HG03135 (cell line): ENCODE data around the gene RPS8.
"Not testable (repeated sequence)": the region's sequence is repeated elsewhere in the genome, so short reads cannot be mapped to it uniquely, and the experiment has no call there.

Experiments used
- ATAC-seq: cut with Tn5 transposase; IDR thresholded peaks from one replicate; pipeline ENCODE4 v1.9.1; 2021; ENCODE audit warnings: mild to moderate bottlenecking, moderate library complexity; ENCODE audit not compliant: unreplicated experiment

The RPS8 gene

DNA sequence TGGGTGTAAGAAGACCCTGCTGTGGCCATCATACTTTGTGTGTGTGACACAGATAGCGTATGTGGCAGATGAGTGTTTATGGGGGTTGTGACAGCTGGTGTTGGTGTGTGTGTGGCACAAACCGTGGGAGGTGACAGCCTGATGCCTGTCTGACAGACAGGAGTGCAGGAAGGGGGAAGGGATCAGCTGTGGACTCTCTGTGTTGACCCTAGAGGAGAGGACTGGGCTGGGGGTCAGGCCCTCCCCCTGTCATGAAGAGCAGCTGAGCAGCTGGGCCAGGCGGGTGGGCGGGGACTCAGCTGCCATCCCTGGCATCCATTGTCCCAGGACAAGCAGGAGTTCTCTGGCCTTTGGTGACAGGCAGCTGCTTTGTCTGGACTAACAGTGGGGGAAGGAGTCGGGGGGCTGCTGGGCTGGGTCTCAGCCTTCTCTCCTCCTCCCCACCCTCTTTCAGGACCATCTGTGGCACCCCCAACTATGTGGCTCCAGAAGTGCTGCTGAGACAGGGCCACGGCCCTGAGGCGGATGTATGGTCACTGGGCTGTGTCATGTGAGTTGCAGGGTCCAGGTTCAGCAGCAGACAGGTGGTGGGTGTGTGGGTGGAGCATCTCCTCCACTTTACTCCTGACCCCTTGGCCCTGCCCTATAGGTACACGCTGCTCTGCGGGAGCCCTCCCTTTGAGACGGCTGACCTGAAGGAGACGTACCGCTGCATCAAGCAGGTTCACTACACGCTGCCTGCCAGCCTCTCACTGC lies 27.1 kb downstream of the RPS8 start:
- no peak for ATAC-seq

DNA sequence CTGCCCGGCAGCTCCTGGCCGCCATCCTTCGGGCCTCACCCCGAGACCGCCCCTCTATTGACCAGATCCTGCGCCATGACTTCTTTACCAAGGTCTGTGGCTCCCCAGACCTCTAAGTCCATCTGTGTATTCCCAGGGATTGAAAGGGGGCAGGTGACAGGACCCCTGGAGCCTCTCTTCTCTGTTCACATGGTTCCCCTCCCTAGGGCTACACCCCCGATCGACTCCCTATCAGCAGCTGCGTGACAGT lies 27.6 kb downstream of the RPS8 start:
- no peak for ATAC-seq

DNA sequence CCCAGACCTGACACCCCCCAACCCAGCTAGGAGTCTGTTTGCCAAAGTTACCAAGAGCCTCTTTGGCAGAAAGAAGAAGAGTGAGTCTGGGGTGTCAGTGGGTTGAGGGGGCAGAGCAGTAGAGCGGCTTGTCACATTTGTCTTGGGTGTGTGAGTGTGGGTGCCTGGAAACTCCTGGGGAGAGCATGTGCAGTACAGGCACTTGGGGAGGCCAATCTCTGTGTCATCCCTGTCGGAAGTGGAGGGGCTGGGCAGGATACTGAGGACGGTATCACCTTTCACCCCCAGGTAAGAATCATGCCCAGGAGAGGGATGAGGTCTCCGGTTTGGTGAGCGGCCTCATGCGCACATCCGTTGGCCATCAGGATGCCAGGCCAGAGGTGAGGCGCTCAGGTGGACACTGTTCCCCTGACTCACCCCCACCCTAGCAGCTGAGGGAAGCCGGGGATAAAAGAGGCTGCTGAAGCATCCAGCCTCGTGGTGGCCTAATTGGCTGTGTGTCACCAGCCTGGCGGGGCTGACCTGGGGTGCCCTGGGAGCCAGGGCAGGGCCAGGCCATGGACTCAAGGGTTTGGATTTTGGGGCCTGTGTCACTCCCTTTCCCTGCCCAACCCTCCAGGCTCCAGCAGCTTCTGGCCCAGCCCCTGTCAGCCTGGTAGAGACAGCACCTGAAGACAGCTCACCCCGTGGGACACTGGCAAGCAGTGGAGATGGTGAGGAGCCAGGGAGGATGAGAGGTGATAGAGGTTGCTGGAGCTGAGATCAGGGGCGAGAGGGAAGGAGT lies 28.2 kb downstream of the RPS8 start:
- ATAC-seq, result no peak

DNA sequence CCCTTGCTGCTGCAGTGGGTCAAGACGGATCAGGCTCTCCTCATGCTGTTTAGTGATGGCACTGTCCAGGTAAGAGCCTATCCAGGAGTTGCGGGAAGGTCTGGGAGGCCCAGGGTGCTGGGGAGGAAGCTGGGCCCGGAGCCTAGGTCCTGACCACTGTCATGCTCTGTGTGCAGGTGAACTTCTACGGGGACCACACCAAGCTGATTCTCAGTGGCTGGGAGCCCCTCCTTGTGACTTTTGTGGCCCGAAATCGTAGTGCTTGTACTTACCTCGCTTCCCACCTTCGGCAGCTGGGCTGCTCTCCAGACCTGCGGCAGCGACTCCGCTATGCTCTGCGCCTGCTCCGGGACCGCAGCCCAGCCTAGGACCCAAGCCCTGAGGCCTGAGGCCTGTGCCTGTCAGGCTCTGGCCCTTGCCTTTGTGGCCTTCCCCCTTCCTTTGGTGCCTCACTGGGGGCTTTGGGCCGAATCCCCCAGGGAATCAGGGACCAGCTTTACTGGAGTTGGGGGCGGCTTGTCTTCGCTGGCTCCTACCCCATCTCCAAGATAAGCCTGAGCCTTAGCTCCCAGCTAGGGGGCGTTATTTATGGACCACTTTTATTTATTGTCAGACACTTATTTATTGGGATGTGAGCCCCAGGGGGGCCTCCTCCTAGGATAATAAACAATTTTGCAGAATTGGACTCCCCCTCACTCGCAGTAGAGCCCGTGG lies 30.1 kb downstream of the RPS8 start:
- no peak for ATAC-seq

DNA sequence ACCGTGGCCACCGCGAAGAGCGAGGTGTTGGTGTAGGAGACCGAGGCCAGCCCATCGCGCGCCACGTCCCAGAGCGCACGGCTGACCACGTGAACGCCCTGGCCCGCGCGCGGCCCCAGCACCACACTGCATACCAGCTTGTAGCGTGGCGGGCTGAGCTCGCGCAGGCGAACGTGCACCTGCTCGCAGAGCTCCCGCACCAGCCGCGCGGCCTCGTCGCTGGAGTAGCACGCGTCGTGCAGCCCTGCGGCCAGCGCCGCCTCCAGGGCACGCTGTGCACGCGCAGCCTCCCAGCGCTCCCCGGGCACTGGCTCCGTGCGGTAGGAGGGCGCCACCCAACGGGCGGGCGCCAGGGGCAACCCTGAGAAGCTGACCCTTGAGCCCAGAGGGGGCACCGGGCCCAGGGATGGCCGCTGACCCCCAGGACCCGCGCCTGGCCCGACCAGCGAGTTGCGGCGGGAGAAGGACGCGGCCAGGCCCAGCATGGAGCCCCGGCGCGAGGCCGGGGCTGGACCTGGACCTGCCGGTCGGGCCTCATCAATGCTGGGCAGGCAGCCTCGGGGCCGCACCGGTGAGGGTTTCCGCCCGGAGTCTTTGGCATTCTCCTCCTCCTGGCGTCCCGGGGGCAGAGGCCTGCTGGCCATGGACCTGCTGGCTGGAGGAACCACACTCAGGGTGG lies 30.8 kb downstream of the RPS8 start:
- ATAC-seq, result no peak

DNA sequence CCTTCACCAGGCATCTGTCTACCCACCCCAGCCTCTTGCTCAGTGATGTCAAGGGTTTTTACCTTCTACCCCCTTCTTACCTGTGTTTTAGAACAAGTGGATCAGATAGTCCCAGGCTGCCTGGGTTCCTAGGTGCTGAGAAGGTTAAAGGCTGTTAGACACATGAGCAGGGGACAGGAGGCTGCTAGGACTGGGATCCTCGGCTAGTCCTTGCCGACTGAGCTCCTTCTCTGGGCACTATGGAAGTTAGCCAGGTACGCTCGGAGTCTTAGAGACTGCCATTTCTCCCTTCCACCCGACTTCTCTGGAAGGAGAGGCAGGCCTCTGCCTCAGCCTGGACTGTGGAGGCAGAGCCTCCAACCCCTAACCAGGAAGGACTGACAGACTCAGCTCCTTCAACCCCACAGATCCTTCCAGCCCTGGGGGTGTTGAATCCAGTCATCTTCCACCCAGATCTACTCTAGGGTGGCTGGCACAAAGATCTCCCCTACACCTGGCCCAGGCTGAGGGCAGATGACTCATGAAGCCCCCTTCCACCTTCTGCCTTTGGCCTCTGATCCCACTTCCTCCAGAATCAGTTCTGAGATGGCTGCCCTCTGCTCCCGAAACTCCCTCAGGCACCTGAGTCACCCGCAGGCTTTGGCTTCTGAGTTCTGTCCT lies 31.5 kb downstream of the RPS8 start, which contains the start of gene DYNLT4:
Gene DYNLT4, minus strand, starts transcription at position 648 of the 660 bp plus-strand sequence. CDS start 683 bp downstream, outside the sequence.
- no peak for ATAC-seq

DNA sequence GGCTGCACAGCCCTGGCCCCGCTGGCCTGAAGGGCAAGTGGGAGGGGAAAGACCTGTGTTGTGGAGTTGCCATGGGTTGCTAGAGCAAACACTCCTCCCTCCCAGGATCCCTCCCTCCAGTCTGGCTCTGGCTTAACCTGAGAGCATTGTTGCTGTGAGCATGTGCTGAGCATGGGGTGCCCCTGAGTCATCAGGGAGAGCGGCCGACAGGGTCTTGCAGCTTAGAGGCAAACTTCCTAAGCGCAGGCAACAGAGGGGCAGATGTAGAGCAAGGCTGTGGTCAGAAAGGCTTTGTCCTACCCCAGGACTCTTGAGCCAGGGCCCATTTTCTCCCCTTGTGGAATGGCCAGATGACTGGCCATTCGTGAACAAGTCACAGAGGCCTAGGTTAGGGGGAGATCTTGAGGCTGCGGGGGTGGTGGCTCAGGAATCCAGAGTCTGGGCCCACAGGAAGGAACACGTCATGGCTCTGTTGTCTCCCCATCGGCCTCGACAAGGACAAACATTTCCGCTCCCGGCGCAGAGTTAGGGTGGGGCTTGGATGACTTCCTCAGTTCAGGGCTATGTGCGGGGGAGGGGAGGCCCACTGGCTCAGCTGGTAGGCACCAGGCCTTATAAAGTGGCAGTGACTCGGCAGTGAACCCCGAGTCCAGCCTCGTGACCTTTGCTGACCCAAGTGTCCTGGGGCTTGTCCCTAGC lies 32.2 kb downstream of the RPS8 start:
- peak; percentile 38 for ATAC-seq

DNA sequence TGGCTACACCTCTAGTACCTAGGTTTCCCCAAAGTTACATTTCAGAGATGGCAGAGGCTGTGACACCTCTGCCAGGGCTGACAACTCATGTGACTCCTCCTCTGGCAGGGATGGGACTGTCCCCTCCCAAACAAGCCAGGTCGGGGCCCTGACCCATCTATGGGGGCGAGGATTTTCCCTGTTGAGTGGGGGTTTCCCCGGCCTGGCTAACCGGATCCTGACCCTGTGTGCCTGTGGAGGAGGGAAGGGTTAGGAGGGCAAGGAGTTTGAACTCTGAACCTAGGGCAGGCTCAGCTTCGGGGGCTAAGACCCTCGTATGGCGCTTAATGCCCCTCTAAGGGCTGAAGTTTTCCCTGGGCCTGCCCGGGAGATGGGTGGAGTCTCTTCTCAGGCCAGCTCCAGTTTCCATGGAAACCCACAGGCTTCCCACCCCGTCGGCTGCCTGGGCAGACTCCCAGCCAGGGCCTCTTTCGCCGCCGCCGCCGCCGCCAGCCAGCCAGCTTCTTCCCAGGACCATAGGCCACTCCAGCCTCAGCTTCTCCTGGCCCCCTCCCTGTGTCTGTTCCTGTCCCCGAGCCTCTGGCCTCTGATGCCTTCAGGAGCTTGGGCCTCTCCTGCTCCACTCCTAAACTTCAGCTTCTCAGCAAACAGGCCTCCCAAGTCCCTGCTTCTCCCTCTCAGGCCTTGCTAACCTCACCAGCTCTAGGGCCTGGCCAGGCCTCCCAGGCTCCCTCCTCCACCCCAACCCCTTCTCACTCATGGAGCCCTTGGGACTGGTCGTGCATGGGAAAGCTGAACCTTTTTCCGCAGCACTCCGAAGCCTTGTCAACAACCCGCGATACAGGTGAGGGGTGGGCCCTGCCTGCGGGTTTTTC lies 33.0 kb downstream of the RPS8 start, which contains the start of gene BTBD19:
Gene BTBD19, plus strand, starts transcription at position 461 of the 875 bp plus-strand sequence. Its CDS starts 298 bp downstream, at position 759.
- peak; percentile 12 for ATAC-seq

DNA sequence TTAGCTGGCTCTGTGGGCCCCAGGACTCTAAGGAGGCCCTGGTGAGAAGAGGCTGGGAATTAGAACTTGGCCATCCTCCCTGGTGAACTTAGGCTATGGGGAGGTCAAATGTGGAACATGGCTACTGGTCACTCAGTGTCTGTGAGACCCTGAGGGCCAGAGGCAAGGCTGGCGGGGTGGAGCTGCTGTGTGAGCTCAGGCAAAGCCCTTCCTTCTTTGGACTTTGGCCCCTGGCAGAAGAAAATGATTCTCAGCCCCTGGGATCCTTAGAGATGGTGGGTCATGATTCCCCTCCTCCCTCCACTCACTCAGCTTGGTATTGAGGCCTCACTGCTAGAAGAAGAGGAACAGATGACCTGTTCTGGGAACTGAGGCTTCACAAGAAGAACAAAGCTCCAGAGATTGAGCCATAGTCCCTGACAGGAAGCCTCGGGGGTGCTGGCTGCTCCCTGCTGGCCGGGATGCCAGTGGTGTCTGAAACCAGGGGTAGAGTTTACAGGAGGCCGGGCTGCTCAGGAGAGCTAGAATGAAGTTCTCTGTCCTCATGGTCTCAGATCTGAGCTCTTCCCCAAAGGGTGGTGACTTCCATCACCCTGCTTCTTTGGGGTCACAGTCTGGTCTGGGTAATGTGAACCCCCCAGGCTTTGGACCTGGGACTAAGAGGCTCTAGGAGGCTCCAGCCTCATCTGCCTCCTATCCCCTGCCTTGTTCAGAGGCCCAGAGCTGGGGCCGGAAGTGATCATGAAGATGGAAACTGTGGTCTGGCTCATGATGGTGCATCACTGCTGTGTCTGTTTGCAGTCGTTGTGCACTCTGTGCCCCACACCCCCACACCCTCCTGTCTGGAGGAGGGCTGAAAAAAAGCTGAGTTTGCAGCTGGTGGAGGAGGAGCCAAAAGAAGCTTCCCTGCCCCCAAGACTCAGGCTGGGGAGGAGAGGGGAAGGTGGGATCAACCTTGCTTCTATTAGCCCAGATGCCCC lies 33.9 kb downstream of the RPS8 start:
- ATAC-seq, result peak; percentile 54

DNA sequence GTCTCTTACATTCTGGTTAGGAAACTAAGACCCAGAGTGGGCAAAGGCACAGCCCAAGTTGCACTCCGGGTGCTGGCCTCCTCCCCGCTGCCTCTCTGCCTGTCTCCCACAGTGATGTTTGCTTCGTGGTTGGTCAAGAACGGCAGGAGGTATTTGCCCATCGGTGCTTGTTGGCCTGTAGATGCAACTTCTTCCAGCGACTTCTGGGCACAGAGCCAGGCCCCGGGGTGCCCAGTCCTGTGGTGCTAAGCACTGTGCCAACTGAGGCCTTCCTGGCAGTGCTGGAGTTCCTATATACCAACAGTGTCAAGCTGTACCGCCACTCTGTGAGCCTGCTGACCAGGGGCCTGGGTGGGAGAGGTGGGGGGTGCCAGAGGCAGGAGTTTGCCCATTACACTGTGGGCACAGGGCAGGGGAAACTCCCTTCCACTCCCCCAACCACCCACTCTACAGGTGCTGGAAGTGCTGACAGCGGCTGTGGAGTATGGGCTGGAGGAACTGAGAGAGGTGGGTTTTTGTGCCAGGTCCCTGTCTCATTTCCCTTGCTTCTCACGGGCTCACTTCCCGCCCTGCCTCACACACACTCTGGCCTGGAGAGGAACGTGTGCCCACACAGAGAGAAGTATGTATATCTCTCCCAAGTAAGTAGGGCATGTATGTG lies 34.9 kb downstream of the RPS8 start:
- ATAC-seq, result no peak

DNA sequence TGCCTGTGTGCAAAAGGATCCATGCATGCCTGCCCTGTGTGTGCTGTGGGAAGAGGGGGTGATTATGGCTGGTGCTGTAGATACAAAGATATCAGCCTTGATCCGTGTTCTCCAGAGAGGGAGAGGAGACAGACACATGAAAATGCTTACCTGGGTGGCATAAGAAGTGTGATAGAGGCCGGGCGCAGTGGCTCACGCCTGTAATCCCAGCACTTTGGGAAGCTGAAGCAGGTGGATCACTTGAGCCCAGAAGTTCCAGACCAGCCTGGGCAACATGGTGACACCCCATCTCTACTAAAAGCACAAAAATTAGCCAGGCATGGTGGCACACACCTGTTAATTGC lies 35.4 kb downstream of the RPS8 start:
- ATAC-seq, result not testable (repeated sequence)

DNA sequence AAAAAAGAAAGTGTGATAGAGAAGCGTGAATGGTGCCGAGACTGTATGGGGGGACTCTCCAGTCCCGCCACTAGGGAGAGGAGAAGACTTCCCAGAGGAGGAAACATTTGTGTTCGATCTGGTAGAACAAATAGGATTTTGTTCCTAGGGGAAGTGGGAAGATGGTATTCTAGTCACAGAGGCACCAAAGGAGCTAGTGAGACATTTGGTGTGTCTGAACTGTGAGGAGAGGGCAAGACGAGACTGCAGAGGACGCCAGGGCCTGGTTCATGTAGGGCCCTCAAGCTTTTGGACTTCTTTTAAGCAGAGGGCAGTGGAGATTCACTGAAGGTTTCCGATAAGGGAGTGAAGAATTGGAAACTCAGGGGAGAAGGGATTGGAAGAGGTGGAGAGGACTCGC lies 35.9 kb downstream of the RPS8 start:
- ATAC-seq, result no peak

DNA sequence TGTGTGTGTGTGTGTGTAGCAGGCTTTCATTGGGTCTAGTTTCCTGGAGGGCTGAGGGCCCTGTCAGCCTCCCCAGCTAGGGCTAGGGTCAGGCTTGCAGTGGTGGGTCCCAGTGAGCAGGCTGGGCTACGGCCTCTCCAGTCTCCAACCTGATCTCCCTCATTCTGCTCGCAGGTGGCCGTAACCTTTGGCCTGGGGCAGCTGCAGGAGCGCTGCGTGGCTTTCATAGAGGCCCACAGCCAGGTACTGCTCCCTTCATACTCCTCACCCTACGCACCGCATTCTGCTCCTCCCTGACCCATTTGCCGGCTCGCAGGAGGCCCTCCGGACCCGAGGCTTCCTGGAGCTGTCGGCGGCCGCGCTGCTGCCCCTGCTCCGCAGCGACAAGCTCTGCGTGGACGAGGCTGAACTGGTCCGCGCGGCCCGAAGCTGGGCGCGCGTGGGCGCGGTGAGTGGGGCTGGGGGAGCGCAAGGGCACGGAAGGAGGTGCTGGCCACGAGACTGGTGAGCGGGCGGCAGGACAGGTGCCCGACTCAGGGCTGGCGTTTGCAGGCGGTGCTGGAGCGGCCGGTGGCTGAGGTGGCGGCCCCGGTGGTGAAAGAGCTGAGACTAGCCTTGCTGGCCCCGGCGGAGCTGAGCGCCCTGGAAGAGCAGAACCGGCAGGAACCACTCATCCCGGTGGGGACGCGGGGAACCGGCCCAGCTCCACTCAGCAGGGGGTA lies 37.6 kb downstream of the RPS8 start:
- no peak for ATAC-seq

DNA sequence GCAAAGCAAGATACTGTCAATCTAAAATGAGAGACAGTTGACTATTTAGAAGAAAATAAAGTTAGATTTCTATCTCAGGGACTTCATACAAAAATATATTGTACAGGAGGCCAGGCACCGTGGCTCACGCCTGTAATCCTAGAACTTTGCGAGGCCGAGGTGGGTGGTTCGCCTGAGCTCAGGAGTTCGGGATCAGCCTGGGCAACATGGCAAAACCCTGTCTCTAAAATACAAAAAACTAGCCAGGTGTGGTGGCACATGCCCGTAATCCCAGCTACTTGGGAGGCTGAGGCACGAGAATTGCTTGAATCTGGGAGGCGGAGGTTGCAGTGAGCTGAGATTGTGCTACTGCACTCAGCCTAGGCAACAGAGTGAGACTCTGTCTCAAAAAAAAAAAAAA lies 40.6 kb downstream of the RPS8 start:
- ATAC-seq, result not testable (repeated sequence)

DNA sequence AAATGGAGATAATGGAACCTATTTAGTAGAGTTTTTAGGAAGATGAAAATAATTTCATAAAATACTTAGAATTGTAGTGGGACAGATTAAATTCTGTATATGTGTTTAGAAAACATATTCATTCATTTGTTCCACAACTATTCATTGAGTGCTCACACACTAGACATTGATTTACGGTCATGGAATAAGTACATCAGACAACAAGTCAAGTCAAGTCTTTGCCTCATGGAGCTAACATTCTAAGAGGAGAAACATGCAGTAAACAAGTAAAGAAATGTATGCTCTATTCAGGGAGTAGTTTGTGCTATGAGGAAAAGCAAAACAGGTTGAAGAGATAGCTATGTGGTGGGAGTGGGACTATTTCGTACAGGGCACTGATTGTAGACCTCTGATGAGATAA lies 42.0 kb downstream of the RPS8 start:
- no peak for ATAC-seq

DNA sequence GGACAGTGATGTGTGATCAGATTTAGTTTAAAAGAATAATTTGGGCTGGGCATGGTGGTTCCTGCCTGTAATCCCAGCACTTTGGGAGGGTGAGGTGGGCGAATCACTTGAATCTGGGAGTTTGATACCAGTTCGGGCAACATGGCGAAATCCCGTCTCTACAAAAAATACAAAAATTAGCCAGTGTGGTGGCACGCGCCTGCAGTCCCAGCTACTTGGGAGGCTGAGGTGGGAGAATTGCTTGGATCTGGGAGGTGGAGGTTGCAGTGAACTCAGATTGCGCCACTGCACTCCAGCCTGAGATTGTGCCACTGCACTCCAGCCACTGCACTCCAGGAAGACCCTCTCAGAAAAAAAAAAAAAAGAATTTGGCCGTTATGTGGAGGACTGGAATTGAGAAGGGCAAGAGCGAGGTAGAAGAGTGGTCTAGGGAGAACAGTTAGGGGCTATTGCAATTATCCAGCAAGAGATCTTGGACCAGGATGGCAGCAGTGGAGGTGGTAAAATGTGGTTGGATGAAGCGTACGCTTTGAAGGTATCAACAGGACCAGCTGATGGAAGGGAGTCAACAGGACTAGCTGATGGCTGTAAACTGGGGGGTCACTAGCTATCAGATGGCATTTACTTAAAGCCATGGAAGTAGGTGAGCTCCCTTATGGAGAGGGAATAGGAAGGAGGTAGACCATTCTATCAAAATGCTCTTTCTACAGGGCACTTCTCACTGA lies 42.6 kb downstream of the RPS8 start:
- ATAC-seq, result no peak
